GM19324 (cell line): ENCODE data around the gene SBF2.
"Not testable (repeated sequence)": the region's sequence is repeated elsewhere in the genome, so short reads cannot be mapped to it uniquely, and the experiment has no call there.

Source experiments
- ATAC-seq: cut with Tn5 transposase; IDR thresholded peaks from one replicate; pipeline ENCODE4 v1.9.1; 2021; ENCODE audit warnings: mild to moderate bottlenecking, moderate library complexity; ENCODE audit not compliant: unreplicated experiment, low FRiP score

SBF2 gene

DNA sequence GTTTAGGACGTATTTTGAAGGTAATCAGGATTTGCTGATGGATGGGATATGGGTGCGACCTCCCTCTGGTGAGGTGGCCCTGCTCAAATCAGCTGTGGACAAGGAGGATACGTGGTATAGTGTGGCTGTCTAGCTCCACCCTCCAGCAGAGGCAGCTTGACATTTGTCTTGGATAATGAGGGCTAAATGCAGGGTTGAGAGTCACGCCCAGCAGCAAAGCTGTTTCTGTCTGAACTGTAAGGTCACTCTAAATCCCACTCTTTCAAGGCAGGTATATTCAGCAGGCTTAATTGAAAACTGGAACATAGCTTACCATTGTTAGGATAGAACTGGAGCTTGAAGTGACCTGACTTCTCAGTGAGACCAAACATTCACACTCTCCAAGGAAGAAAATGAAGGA lies 531.5 kb downstream of the SBF2 start:
- no peak for ATAC-seq

DNA sequence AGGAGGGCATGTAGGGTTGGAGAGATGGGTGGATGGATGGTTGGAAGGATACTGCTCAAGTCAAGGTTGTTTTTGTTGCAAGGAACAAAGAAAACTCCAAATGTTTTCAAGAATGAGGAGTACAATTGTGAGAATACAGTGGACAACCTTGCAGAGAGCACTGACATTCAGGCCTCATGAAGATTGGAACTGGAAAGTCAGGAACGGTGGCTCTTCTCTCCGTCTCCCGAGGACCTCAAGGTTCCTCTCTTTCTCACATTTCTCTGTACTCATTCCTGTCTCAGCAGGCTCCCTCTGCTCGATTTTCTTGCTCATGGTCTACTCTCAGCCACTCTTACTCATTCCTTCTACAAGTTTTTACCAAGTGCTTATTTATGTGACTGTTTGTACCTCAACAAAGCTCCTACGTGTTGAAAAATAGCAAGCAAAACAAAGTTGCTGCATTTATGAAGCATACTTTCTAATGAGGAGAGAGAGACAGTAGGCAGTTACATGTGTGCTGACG lies 532.5 kb downstream of the SBF2 start:
- no peak for ATAC-seq

DNA sequence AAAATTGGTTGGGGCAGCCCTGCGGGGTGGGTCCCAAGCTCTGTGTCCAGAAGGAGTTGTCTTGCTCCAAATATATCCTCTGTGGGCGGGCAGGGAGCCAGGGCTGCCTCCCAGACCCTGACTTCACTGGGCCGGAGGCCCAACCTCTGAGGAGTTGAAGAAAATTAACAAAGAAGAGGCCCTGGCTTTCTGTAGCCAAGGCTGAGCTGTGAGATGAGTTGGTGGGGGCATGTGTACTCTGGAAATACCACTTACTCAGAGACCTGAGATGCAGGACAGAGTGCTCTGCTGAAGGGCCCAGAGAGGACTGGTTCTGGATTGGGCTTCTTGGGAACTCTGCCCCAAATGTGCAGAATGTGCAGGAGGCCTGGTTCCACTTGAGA lies 533.8 kb downstream of the SBF2 start:
- no peak for ATAC-seq

DNA sequence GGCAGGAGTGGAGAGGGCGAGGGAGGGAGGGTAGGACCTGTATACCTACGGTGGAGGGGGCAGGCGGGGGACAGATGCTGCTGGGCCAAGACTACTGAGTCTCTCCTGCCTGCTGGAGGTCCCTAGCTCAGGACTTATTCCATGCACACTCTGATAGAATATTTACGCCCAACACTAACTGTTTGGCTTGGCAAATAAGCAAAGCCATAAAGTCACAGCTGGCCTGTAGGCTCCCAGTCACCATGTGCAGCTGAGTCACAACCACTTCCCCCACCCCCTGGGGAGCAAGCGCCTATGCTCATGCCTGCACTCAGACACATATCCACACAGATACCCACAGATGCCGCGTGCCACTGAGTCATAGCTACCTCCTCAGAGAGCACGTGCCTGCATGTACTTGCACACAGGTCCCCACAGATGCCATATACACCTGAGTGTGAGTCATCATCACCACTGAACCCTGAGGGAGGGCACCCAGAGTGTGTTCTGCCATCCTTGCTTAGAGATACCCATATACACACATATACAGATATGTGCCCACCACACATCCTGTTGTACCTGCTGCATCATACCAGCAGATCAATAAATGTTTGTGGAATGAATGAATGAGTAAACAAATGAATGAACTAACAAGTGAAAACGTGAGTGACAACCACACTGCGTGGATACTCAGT lies 534.4 kb downstream of the SBF2 start:
- ATAC-seq, result no peak

DNA sequence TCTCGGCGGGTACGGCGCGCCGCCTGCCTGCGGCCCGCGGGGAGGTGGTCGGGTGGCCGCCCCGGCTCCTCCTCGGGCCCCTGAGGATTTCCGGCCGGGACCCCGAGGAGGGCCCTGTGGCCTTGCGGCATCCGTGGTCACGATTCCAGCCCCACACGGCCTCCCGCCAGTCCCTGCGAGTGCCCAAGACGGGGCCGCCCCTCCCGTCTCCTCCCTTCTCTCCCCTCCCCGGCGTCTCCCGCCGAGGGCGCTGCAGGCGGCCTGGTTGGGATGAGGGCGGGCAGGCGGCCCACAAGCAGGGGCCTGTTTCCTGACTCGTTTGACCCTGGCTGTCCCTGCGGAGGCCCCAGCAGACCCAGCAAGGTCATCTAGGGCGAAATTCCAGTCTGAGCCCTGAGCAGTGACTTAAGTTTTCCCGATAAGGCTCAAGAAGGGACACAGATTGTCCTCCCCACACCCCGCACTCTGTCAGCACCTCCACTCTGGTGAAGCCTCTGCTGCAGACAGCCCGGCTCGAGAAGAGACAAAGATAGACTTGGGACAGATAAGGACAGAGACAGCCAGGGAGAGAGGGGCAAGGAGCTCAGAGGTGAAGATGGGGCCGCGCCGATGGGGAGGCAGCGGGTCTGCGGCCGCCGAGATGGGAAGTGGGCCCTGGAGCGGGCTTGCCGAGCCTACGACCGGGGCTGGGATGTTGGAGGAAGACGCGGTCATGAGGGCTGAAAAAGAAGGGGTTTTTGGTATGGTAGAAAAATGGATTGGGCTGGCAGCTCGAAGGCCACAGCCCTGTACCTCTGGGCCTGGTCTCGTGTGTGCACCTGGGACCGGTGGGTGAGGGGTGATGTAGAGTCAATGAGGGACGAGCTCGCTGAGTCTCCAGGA lies 535.1 kb downstream of the SBF2 start:
- peak; percentile 29 for ATAC-seq

DNA sequence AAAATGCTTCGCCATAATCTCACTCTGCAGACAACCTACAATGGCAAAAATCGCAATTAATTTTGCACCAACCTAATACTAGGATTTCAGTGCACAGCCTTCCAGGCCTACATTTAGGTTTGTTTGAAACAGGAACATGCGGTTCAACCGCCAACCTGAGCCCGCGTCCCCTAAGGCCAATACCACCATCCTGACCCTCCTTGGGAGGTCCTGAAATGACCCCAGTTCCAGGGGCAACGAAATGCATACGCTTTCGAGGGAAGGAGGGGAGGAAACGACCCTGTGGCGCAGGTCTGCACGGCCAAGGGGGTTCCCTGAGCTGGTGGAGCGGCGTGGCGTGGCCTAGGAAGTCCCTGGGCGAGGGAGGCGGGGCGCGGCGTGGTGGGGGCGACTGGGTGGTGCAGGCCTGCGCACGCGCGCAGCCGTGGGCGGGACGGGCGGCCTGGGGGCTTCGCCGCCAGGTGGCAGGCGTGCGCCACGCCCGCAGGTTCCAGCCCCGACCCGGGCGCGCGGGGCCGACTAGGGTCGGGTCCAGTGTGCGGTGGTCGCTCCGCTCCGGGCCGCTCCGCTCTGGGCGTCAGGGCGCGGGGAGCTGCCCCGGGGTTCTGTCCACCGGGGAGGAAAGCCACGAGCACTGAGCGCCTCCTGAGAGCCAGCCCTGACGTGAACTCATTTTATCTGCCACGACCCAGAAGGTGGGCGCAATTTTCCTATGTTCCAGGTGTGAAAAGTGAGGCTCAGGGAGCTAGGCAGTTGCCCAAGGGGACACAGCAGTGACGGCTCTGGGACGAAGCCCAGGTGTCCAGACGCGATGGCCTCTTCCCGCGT lies 536.0 kb downstream of the SBF2 start:
- peak; percentile 76 for ATAC-seq

DNA sequence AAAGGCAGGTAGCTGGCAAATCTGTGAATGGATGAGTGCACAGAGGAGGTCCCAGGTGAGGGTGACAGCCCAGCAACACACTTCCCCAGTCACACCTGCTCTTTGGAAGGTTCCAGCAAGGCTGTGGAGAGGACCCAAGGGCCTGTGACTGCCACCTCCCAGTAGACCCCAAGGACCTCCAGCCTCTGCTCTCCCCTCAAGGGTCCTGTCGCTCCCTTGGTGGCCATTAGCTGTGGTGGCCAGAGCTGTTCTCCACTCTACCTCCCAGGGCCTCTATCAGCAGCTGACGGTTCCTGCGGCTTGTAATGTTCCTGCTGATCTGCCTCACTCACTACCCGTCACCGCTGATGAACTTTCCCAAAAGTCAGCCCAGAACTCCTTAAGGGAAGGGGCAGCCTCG lies 537.1 kb downstream of the SBF2 start:
- no peak for ATAC-seq

DNA sequence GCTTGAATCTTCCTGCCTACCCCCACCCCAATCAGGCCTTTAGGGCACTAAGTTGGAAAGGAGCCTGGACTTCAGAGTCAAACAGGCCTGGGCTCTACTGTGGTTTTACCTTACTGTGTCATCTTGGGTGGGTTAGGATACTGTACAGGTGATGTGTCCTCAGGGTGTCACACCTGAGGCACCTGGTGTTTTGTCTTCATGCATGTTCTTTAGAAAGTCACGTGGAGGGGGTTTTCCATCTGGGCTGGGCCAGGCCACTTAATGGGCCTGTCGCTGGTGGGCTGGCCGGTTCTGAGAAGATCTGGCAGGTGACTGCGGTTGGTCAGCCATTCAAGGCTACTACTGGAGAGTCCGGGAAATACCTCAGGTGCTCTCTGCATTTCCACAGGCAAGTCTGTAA lies 537.6 kb downstream of the SBF2 start:
- no peak for ATAC-seq

DNA sequence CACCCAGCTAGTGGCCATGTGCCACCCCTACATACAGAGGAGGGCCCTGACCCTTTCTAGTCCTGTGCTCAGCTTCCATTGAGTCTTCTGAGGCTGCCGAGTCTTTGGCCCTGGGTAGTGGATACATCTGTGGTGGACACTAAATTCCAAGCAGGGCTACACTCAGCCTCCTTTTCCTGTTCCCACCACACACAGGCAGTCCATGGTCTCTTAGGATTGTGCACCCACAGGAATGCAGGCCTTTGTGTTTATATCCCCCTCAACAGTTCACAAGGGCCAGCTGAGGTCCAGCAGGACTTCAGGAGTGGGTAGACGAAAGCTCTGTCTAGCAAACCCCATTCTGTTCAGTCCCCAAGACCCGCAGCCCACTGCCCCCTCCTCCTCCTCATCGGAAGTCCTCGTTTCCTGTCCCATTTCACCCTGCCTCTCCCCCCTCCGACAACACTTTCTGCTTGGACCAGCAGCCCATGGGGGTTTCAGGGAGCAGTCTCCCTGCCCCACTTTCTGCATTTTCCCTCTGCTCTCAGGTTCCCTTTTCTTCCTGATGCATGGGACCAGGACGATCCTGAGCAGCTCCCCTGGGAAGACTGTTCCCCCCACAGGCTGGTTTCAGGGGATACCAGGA lies 538.3 kb downstream of the SBF2 start:
- ATAC-seq, result no peak

DNA sequence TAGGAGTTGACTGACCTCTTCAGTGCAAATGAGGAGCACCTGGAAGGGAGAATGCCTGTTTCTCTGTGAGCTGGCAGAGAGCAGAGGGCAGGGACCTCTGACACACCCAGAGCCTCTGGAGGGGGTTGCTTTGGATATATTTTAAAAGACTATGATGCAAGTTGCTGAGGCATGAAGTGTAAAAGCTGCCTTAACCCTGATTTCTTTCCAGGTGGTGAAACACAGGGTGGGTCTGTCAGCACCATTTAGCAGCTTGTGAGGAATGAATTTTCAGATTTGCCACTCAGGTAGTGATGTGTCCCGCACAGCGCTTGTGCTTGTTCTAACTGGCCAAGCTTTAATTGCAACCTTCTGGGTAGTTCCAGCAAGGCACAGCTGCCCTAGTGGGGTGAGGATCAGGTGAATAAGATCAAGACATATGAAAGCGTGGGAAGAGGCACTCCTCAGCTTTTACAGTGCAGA lies 540.0 kb downstream of the SBF2 start:
- no peak for ATAC-seq

DNA sequence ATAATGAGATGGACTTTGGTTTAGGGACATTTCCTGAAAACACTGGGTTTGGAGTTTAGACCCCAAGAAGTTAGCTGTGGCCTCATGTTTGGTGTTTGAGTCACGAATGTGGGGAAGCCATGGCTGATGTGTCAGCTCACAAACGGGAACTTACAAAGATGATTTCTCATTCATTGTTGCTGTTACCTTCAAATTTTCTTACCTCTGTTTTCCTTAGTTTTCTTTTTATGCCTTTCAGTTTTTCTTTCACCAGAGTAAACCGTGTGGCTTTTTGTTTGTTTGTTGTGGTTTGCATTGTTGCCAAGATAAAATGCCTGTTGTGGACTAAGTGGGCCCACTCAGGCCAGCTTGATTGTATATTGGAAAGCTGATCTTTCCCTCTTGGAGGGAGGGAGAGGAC lies 541.0 kb downstream of the SBF2 start:
- ATAC-seq, result no peak

DNA sequence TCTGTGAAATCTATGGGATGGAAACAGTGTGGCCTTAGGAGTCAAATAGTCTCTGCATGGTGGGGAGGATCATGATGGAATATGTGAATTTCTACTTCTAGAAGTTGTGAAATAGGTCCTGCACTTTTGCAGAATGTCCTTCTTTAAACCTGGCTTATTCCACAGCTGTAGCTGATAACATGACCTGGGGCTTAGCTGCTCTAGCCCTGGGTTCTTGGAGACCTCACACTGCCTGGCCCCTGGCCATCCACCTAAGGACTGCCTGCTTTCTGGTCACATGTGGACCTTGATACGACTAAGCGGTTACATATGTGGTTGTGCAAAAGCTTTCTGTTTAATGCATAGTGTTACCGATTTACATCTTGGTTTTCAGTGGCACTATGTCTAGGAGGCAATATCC lies 541.9 kb downstream of the SBF2 start:
- ATAC-seq, result no peak

DNA sequence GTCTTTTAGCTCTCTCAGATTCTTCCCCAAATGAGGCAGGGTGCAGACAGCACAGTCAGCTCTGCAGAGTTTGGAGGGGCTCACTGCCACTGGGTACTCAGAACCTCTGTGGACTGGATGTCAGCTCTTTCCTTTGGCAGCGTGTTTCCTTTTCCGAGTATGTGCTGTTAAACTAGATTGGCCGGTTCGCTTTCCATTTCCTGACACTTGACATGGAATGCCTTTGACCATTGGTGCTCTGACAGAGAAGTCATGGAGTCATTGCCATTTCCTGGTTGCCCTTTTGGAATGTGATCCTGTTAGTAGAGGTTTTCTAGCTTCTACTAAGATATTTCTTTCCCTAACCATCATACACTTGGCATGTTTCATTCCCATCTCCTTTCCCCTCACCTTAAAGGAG lies 543.5 kb downstream of the SBF2 start:
- no peak for ATAC-seq

DNA sequence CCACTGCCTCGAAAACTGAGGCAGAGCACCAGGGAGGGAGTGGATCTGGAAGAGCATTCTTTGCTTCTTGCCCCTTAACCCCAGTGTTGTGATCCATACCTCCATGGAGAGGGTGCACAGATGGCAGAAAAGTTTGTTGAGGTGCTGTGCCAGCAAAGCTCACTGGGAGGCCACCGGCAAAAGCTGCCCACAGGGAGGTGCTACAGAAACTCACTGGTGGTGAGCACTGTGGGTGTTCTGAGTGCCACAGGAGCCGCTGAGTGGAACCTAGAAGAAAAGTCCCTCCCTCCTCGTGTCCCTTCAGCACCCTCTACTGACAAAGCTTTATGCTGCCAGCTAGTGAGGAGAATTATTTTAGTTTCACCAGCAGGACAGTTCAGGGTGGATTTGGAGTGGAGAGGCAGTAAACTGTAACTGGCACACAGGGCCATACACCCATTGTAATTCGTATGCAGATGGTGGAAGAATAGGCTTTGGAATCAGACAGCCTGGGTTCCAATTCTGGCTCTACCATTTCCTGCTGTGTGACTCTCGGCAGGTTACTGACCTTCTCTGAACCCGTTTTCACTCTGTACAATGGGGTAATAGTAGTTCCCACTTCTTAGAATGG lies 545.6 kb downstream of the SBF2 start:
- peak; percentile 51 for ATAC-seq

DNA sequence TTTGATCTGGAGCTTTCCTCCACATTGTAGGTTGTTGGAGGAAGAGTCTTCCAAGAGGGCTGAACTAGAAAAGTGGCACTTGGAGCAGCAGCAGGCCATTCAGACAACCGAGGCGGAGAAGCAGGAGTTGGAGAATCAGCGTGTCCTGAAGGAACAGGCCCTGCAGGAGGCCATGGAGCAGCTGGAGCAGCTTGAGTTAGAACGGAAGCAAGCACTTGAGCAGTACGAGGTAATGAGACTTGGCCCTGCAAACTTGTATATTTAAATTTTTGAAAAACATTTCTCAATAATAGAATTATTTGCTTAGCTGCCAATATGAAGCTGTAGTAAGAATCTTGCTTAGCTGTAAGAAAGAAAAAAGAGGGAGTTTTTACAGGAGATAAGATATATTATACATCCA lies 546.2 kb downstream of the SBF2 start:
- no peak for ATAC-seq

DNA sequence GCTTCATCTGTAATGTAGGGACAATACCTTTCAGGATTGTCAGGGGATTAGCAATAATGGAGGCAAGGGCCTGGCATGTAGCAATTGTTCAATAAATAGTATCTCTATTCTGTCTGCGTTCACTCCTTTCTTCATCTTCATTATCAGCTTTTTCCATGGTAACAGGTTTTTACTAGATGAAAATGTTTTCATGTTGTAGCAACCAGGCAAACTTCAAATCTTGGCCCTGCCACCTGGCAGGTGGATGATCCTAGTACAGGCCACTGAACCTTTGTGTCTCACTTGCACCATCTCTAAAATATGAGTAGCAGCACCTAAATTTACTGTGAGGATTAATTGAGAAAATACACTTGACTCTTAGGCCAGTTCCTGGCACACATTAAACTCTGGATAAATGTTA lies 546.8 kb downstream of the SBF2 start:
- no peak for ATAC-seq

DNA sequence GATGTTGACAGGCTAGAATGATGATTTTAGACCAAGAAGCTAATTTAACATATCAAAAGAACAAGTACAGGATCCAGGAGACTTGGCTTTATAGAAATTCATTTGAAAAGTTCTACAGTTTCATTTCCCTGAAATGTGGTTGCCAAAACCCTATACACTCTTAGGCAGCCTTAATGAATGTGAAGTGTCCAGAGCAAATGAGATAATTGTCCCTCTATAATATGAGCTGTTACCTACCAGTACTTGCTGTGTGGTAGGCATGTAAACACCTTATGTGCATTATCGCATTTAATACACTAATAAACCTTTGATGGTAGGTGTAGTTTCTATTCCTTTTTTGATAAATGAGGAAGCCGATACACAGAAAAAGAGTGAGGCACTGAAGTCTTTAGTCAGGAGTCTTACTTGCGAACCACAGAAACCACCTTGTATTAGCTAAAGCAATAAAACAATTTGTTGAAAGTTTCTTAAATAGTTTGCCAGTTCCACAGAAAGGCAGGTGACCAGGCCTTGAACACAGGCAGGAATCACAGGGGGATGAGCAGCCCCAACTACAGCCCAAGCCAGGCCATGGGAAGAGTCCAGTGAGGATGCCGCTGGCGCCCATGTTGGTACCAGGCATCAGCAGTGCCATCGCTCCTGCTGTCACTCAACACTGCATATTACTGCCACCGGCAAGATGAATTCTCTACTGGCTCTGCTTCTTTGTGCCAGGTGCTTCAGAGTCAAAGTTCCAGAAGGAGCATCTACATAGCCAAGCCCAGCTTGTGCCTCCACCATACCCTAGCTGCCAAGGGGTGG lies 548.4 kb downstream of the SBF2 start:
- ATAC-seq, result peak; percentile 51

DNA sequence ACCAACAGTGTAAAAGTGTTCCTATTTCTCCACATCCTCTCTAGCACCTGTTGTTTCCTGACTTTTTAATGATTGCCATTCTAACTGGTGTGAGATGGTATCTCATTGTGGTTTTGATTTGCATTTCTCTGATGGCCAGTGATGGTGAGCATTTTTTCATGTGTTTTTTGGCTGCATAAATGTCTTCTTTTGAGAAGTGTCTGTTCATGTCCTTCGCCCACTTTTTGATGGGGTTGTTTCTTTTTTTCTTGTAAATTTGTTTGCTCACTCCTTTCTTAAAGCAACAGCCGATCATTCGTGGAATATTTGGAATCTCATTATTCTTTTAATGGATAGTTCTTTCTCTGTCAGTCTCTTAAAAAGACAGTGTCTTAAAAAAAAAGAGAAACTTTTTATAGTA lies 550.5 kb downstream of the SBF2 start:
- ATAC-seq, result not testable (repeated sequence)

DNA sequence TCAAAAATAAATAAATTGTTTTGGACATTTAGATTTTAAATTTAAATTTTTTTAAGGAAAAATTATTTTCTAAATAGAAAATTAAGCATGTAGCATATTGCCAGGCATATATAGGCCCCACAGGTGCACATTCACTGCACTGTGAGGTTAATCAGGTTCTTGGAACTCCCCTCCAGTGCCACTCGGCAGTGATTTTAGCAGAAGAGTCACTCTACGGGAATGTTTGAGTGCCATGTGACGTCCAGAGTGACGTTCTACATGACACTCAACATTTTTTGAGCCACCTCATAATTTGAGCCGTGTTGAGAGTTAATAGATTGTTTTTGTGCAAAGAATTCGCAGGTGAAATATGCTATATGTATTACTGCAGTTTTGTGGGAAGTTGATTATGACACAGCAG lies 552.8 kb downstream of the SBF2 start:
- ATAC-seq, result no peak
